HepG2 (cell line): ENCODE data around the gene NDOR1. TPM values are rescaled to one million over a fixed set of nuclear protein-coding genes. Genes with fewer than 3 reads are reported as not detected.

ENCODE experiments used
- ATF4 ChIP-seq, 2 experiments: fragments of 450-650 bp in 1 of 2; sonication (generic) in 1 of 2; formaldehyde crosslinking; IDR thresholded peaks; 2 replicates each; pipeline versions ENCODE4 v1.5.0 to v1.8.0; 2020 to 2022; ENCODE audit warnings: mild to moderate bottlenecking in 1 of 2, missing genetic modification reagents in 1 of 2
- BORCS8-MEF2B ChIP-seq: sonication (generic); formaldehyde crosslinking; IDR thresholded peaks from 2 replicates; pipeline ENCODE4 v1.8.0; 2022; ENCODE audit warnings: mild to moderate bottlenecking, missing genetic modification reagents
- HIC2 ChIP-seq: sonication (generic); formaldehyde crosslinking; IDR thresholded peaks from 2 replicates; pipeline ENCODE4 v1.9.0; 2022; ENCODE audit warnings: low read depth, missing genetic modification reagents
- HOXD1 ChIP-seq: sonication (generic); formaldehyde crosslinking; IDR thresholded peaks from 2 replicates; pipeline ENCODE4 v1.5.0; 2020; ENCODE audit warnings: missing genetic modification reagents
- IRF2 ChIP-seq: IDR thresholded peaks from 2 replicates; pipeline ENCODE4 v1.6.1; 2018; ENCODE audit warnings: missing genetic modification reagents, missing compliant biosample characterization
- MXI1 ChIP-seq: IDR thresholded peaks from 3 replicates; pipeline ENCODE4 v1.6.1; 2012; ENCODE audit warnings: low read depth, low read length, inconsistent platforms, borderline replicate concordance
- PAXIP1 ChIP-seq: sonication (generic); formaldehyde crosslinking; conservative IDR thresholded peaks from 2 replicates; pipeline ENCODE4 v1.4.0; 2020; ENCODE audit warnings: mild to moderate bottlenecking, missing genetic modification reagents, moderate library complexity
- RNF2 ChIP-seq: fragments of 450-650 bp; conservative IDR thresholded peaks from 2 replicates; pipeline ENCODE4 v1.6.1; 2016; ENCODE audit warnings: low read depth
- SATB2 ChIP-seq: sonication (generic); formaldehyde crosslinking; IDR thresholded peaks from 2 replicates; pipeline ENCODE4 v1.5.0; 2020; ENCODE audit warnings: missing genetic modification reagents
- UBTF ChIP-seq: sonication (generic); formaldehyde crosslinking; IDR thresholded peaks from 2 replicates; pipeline ENCODE4 v1.4.0; 2020; ENCODE audit warnings: mild to moderate bottlenecking, missing genetic modification reagents
- ZNF234 ChIP-seq: sonication (generic); formaldehyde crosslinking; conservative IDR thresholded peaks from 2 replicates; pipeline ENCODE4 v1.5.1; 2020; ENCODE audit warnings: mild to moderate bottlenecking, missing genetic modification reagents
- ZNF253 ChIP-seq: sonication (generic); formaldehyde crosslinking; IDR thresholded peaks from 2 replicates; pipeline ENCODE4 v1.8.0; 2022; ENCODE audit warnings: mild to moderate bottlenecking, missing genetic modification reagents, borderline replicate concordance
- ZNF512B ChIP-seq: sonication (generic); formaldehyde crosslinking; IDR thresholded peaks from 2 replicates; pipeline ENCODE4 v1.5.1; 2020; ENCODE audit warnings: missing genetic modification reagents, mild to moderate bottlenecking, borderline replicate concordance
- polyA plus RNA-seq, 8 experiments: library from polyadenylated mRNA; depleted of rRNA in 3 of 8; stranded (reverse) in 7 of 8; unstranded in 1 of 8; fragments of >200 nt; fragmentation: Illumina TruSeq in 4 of 8; extraction: Trizol in 4 of 8; gene quantifications; 2 replicates each; pipeline versions ENCODE4 v1.2.1 to v1.2.3, GENCODE V29; 2011 to 2016; ENCODE audit warnings: low read depth in 4 of 8, missing spikeins in 1 of 8, mixed read lengths in 1 of 8; ENCODE audit not compliant: insufficient read depth in 1 of 8
- total RNA-seq, 5 experiments: library from RNA; depleted of rRNA; stranded (reverse); fragments of >200 nt; fragmentation: Illumina TruSeq; extraction: Trizol; gene quantifications; 2 replicates each; pipeline ENCODE4 v1.2.3, GENCODE V29; 2016; ENCODE audit warnings: low read depth in 1 of 5

Gene NDOR1
- total and polyA plus RNA-seq, 2 of the 13 experiments (the other 11 are each of a cell fraction or from before 2014, with no cell fraction given) = 3.6 to 8.7 TPM

- TF ChIP-seq ATF4 (CRISPR knock-in tag; IDR thresholded peaks at IDR 0.05) (no peak), ZNF234 (CRISPR knock-in tag) (no peak), PAXIP1 (CRISPR knock-in tag) (no peak), SATB2 (CRISPR knock-in tag) (no peak), ZNF512B (no peak), ZNF253 (no peak), BORCS8-MEF2B (CRISPR knock-in tag) (no peak), MXI1 (peak; percentile 44; the same call in 1 of the 3 replicates), UBTF (CRISPR knock-in tag) (0 out of 2 replicates have a peak, but pooled peaks have one; percentile 16), RNF2 (no peak), HIC2 (CRISPR knock-in tag) (peak; percentile 55), HOXD1 (CRISPR knock-in tag) (no peak), IRF2 (peak; percentile 57; the same call in 1 of the 2 replicates)
Observed at GRCh38 chr9:137227054-137227852, 21.8 kb downstream of the NDOR1 start, which contains the start of gene RNF224 (continued).
